ENCODE measurements around the gene CTNNBL1.

CTNNBL1 gene

GRCh38 chr20:37776526-37776925 is 82.7 kb downstream of the CTNNBL1 start:
- Histone ChIP-seq H3K36me3 (ENCODE audit: control insufficient read depth in 1 of 2, insufficient read depth in 2 of 2, low read length in 2 of 2) (peaks cover 2 to 5% of the 10 kb centered on the region in 2 experiments), H3K27me3 (ENCODE audit: insufficient read depth, low read length) (no peaks in the 10 kb centered on the region), H3K9ac (ENCODE audit: low read length) (no peak overlapping the region), H3K27ac (ENCODE audit: low read depth, low read length) (no peak overlapping the region), H2BK120ac (ENCODE audit: insufficient read depth, low read length, poor library complexity) (no peak overlapping the region), H3K79me1 (ENCODE audit: low read length) (no peaks in the 10 kb centered on the region), H3K4me2 (ENCODE audit: low read length) (no peak overlapping the region), H2AK5ac (ENCODE audit: low read length) (no peak overlapping the region), H3K79me2 (ENCODE audit: control insufficient read depth, insufficient read depth, low read length, poor library complexity) (no peaks in the 10 kb centered on the region), H2BK5ac (ENCODE audit: low read depth, low read length, poor library complexity) (no peak overlapping the region), H3K14ac (ENCODE audit: low read length) (no peak overlapping the region), H3K23ac (ENCODE audit: low read length) (no peak overlapping the region), H4K8ac (ENCODE audit: low read depth, low read length) (no peak overlapping the region), H4K91ac (ENCODE audit: low read depth, low read length) (no peak overlapping the region), H3K4me3 (ENCODE audit: low read depth, low read length) (no peak overlapping the region), H3K4me1 (ENCODE audit: control insufficient read depth in 1 of 2, insufficient read depth in 2 of 2, low read length in 2 of 2) (no peaks in the 10 kb centered on the region), H2AFZ (ENCODE audit: insufficient read depth, low read length, poor library complexity) (no peak overlapping the region), H4K12ac (ENCODE audit: low read depth, low read length) (no peak overlapping the region), H3K18ac (ENCODE audit: low read length) (no peak overlapping the region), H2BK12ac (ENCODE audit: low read length) (no peak overlapping the region), H3K4ac (ENCODE audit: low read depth, low read length) (no peak overlapping the region), H3K9me3 (ENCODE audit: insufficient read depth, low read depth, low read length) (no peaks in the 10 kb centered on the region)
- WGBS (ENCODE audit: extremely low coverage, insufficient coverage, insufficient read length) = no CpG with 5 or more reads among the region's 3 CpGs
- no peak for DNase-seq

- no peak overlapping the region for H3K18ac ChIP-seq (ENCODE audit: low read length)
- no peaks in the 10 kb centered on the region for H3K4me1 ChIP-seq (ENCODE audit: control insufficient read depth in 1 of 2, insufficient read depth in 2 of 2, low read length in 2 of 2)
- no peak overlapping the region for H4K91ac ChIP-seq (ENCODE audit: low read depth, low read length)
- H2BK120ac ChIP-seq (ENCODE audit: insufficient read depth, low read length, poor library complexity) = no peak overlapping the region
- no peak overlapping the region for H2BK5ac ChIP-seq (ENCODE audit: low read depth, low read length, poor library complexity)
- H3K79me1 ChIP-seq (ENCODE audit: low read length) = no peaks in the 10 kb centered on the region
- no peak overlapping the region for H2AK5ac ChIP-seq (ENCODE audit: low read length)
- H4K8ac ChIP-seq (ENCODE audit: low read depth, low read length) = no peak overlapping the region
- no peak overlapping the region for H2AFZ ChIP-seq (ENCODE audit: insufficient read depth, low read length, poor library complexity)
- H4K12ac ChIP-seq (ENCODE audit: low read depth, low read length) = no peak overlapping the region
- DNase-seq = no peak
- no peak overlapping the region for H2BK12ac ChIP-seq (ENCODE audit: low read length)
- no peaks in the 10 kb centered on the region for H3K79me2 ChIP-seq (ENCODE audit: control insufficient read depth, insufficient read depth, low read length, poor library complexity)
- no peak overlapping the region for H3K9ac ChIP-seq (ENCODE audit: low read length)
- WGBS (ENCODE audit: extremely low coverage, insufficient coverage, insufficient read length) = no CpG with 5 or more reads among the region's 8 CpGs
- H3K4me3 ChIP-seq (ENCODE audit: low read depth, low read length) = no peak overlapping the region
- no peaks in the 10 kb centered on the region for H3K9me3 ChIP-seq (ENCODE audit: insufficient read depth, low read depth, low read length)
- H3K4ac ChIP-seq (ENCODE audit: low read depth, low read length) = no peak overlapping the region
- H3K14ac ChIP-seq (ENCODE audit: low read length) = no peak overlapping the region
- no peak overlapping the region for H3K27ac ChIP-seq (ENCODE audit: low read depth, low read length)
- H3K27me3 ChIP-seq (ENCODE audit: insufficient read depth, low read length) = no peaks in the 10 kb centered on the region
- peaks cover 2% of the 10 kb centered on the region in 2 experiments for H3K36me3 ChIP-seq (ENCODE audit: control insufficient read depth in 1 of 2, insufficient read depth in 2 of 2, low read length in 2 of 2)
- no peak overlapping the region for H3K23ac ChIP-seq (ENCODE audit: low read length)
- H3K4me2 ChIP-seq (ENCODE audit: low read length) = no peak overlapping the region
These were observed 83.5 kb downstream of the CTNNBL1 start for GRCh38 chr20:37777012-37777950.

GRCh38 chr20:37777988-37778659 is 84.3 kb downstream of the CTNNBL1 start:
- H3K4me3 ChIP-seq (ENCODE audit: low read depth, low read length) = no peak overlapping the region
- H2AK5ac ChIP-seq (ENCODE audit: low read length) = no peak overlapping the region

GRCh38 chr20:37781626-37782025 is 87.8 kb downstream of the CTNNBL1 start:
- H2BK12ac ChIP-seq (ENCODE audit: low read length) = no peak overlapping the region
- no CpG with 5 or more reads among the region's 1 CpG for WGBS (ENCODE audit: extremely low coverage, insufficient coverage, insufficient read length)
- no peak overlapping the region for H4K8ac ChIP-seq (ENCODE audit: low read depth, low read length)
- H3K27ac ChIP-seq (ENCODE audit: low read depth, low read length) = no peak overlapping the region
- no peak overlapping the region for H2BK5ac ChIP-seq (ENCODE audit: low read depth, low read length, poor library complexity)
- H2AK5ac ChIP-seq (ENCODE audit: low read length) = no peak overlapping the region
- H3K79me2 ChIP-seq (ENCODE audit: control insufficient read depth, insufficient read depth, low read length, poor library complexity) = no peaks in the 10 kb centered on the region
- no peaks in the 10 kb centered on the region for H3K79me1 ChIP-seq (ENCODE audit: low read length)
- H3K36me3 ChIP-seq (ENCODE audit: control insufficient read depth in 1 of 2, insufficient read depth in 2 of 2, low read length in 2 of 2) = peaks cover 2% of the 10 kb centered on the region in 2 experiments
- H3K27me3 ChIP-seq (ENCODE audit: insufficient read depth, low read length) = no peaks in the 10 kb centered on the region
- H3K4me3 ChIP-seq (ENCODE audit: low read depth, low read length) = no peak overlapping the region
- H3K14ac ChIP-seq (ENCODE audit: low read length) = no peak overlapping the region
- no peak overlapping the region for H3K18ac ChIP-seq (ENCODE audit: low read length)
- H3K4ac ChIP-seq (ENCODE audit: low read depth, low read length) = no peak overlapping the region
- peaks cover 1% of the 10 kb centered on the region for H3K9me3 ChIP-seq (ENCODE audit: insufficient read depth, low read depth, low read length)
- H3K9ac ChIP-seq (ENCODE audit: low read length) = no peak overlapping the region
- no peak for DNase-seq
- H2AFZ ChIP-seq (ENCODE audit: insufficient read depth, low read length, poor library complexity) = no peak overlapping the region
- no peak overlapping the region for H2BK120ac ChIP-seq (ENCODE audit: insufficient read depth, low read length, poor library complexity)
- H3K4me2 ChIP-seq (ENCODE audit: low read length) = no peak overlapping the region
- no peak overlapping the region for H3K23ac ChIP-seq (ENCODE audit: low read length)
- H4K91ac ChIP-seq (ENCODE audit: low read depth, low read length) = no peak overlapping the region
- peaks cover 2 to 4% of the 10 kb centered on the region in 2 experiments for H3K4me1 ChIP-seq (ENCODE audit: control insufficient read depth in 1 of 2, insufficient read depth in 2 of 2, low read length in 2 of 2)
- H4K12ac ChIP-seq (ENCODE audit: low read depth, low read length) = no peak overlapping the region

More at GRCh38 chr20:37777988-37778659, 84.3 kb downstream of the CTNNBL1 start:
- Histone ChIP-seq H4K12ac (ENCODE audit: low read depth, low read length) (no peak overlapping the region), H3K4me2 (ENCODE audit: low read length) (no peak overlapping the region), H4K91ac (ENCODE audit: low read depth, low read length) (no peak overlapping the region), H3K4ac (ENCODE audit: low read depth, low read length) (no peak overlapping the region), H3K27ac (ENCODE audit: low read depth, low read length) (no peak overlapping the region), H3K79me2 (ENCODE audit: control insufficient read depth, insufficient read depth, low read length, poor library complexity) (no peaks in the 10 kb centered on the region), H3K27me3 (ENCODE audit: insufficient read depth, low read length) (no peaks in the 10 kb centered on the region), H2BK120ac (ENCODE audit: insufficient read depth, low read length, poor library complexity) (no peak overlapping the region), H3K9ac (ENCODE audit: low read length) (no peak overlapping the region), H3K23ac (ENCODE audit: low read length) (no peak overlapping the region), H3K36me3 (ENCODE audit: control insufficient read depth in 1 of 2, insufficient read depth in 2 of 2, low read length in 2 of 2) (peaks cover 2% of the 10 kb centered on the region in 2 experiments), H2AFZ (ENCODE audit: insufficient read depth, low read length, poor library complexity) (no peak overlapping the region), H2BK5ac (ENCODE audit: low read depth, low read length, poor library complexity) (no peak overlapping the region), H3K9me3 (ENCODE audit: insufficient read depth, low read depth, low read length) (no peaks in the 10 kb centered on the region), H4K8ac (ENCODE audit: low read depth, low read length) (no peak overlapping the region), H2BK12ac (ENCODE audit: low read length) (no peak overlapping the region), H3K18ac (ENCODE audit: low read length) (no peak overlapping the region), H3K4me1 (ENCODE audit: control insufficient read depth in 1 of 2, insufficient read depth in 2 of 2, low read length in 2 of 2) (no peaks in the 10 kb centered on the region), H3K79me1 (ENCODE audit: low read length) (no peaks in the 10 kb centered on the region), H3K14ac (ENCODE audit: low read length) (no peak overlapping the region)
- no peak for DNase-seq
